T-helper 1 cell treated with Interleukin-12 subunit alpha and Interleukin-12 subunit beta and Interleukin-4 antibody, amounts not matched to agents 30 ng/mL and 1 ng/mL, for 36 hours (primary cell): ENCODE data around the gene SELENOM. TPM values are rescaled to one million over a fixed set of nuclear protein-coding genes. Genes with fewer than 3 reads are reported as not detected.

Source experiments
- intact Hi-C: fragments of 100-400 bp; cut with micrococcal nuclease; formaldehyde crosslinking; loops from one replicate; pipeline ENCODE4 v1.15.1; 2024
- total RNA-seq: library from RNA; stranded (reverse); gene quantifications from 2 replicates; pipeline ENCODE4 v1.2.3, GENCODE V29; 2022

Gene SELENOM
- total RNA-seq, 1 donor from 2014 or later, result 9.6 TPM

GRCh38 chr22:31093086-31093850, 14.1 kb downstream of the SELENOM start:
- intact Hi-C loops, result no loop called here

GRCh38 chr22:31092161-31092560, 15.2 kb downstream of the SELENOM start:
- intact Hi-C loops, result no loop called here

DNA sequence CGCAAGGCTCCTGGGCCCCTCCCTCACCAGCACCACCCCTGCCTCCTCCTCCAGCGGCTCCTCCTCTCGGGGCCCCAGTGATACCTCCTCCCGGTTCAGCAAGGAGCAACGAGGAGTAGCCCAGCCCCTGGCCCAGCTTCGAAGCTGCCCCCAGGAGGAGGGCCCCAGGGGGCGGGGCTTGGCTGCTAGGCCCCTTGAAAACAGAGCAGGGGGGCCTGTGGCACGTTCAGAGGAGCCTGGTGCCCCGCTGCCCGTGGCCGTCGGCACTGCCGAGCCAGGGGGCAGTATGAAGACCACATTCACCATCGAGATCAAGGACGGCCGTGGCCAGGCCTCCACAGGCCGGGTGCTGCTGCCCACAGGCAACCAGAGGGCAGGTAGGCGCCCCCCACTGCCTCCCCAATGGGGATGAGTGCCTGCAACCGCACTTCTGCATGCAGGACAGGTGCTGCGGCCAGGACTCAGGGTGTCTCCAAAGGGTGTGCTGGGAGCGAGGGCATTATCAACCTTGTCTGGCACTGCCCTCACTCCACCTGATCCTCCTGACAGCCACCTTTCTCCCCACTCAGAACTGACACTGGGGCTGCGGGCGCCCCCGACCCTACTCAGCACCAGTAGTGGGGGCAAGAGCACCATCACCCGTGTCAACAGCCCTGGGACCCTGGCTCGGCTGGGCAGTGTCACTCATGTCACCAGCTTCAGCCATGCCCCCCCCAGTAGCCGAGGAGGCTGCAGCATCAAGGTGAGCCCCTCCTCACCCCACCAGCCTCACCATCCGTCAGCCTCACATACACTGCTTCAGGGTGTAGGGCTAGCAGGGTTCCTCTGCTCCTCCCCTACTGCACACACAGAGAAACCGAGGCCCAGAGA, 16.0 kb downstream of the SELENOM start:
- intact Hi-C loops, result no loop called here

DNA sequence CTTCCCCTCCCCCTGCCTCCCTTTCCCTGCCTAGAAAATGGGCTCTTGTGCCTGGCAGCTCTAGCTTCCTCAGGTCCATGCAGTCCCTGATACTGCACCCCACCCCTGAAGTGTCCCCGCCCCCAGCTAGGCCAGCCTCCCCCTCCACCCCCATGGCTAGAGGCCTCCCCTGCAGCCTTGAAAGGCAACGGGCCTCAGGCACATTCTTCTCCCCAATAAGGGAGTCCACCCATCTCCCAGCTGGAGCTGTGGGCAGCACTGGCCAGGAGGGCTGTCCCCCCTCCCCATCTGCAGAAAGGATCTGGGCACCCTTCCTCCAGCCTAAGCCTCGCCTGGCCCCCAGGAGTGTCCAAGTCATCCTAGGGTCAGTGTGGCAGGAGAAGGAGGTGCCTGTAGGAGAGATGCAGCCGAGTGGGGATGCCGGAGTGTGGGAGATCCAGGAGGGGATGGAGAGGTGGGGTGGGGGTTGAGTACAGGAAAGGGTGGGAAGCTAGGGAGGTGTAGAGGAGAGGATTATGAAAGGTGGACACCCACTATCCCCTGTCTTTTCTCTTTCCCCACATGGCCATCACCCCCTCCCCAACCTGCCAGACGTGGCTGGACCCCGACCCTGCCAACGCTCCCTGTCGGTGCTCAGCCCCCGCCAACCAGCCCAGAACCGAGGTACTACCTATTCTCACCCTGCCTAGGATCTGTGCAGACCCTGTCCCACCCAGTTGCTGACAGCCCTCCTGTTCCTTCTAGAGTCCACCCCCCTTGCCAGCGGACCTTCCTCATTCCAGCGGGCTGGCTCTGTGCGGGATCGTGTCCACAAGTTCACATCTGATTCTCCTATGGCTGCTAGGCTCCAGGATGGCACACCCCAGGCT, 16.9 kb downstream of the SELENOM start:
- intact Hi-C loops, result no loop called here

DNA sequence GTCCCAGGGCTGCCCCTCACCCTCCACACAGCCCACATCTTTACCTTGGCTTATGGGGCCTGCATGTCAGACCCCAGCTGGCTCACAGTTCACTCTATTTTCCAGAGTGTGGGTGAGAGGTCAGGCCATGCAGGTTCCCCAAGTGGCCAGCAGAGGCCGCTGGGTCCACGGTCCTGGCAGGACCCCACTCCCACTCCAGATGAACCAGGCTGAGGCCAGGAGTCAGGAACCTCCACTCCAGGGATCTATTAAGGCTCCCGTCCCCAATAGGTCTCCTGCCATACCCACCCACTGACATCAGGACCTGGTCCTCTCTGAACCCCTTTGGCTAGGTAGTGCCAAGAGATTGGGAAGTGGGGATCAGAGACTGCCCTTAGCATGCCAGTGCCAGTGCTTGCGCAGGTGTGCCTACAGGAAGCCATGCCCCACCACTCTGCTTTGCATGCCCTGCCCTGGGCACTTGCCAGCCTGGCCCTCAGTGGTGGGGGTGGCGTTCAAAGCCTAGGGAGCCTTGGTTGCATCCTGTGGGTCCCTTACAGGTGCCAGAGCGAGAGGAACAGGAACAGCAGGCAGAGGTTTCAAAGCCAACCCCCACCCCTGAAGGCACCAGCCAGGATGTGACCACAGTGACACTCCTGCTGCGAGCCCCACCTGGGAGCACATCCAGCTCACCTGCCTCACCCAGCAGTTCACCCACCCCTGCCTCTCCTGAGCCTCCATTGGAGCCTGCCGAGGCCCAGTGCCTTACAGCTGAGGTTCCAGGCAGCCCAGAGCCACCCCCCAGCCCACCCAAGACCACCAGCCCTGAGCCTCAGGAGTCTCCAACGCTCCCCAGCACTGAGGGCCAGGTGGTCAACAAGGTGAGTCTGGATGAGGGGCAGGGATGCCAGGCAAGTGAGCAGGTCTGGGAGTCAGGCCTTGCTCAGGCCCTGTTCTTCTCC, 17.9 kb downstream of the SELENOM start:
- intact Hi-C loops, result loop anchor here (1.0 to 10.0 kb wide), 5 partner anchors 142 to 1535 kb away; partner anchors contain the start of genes SFI1 and THOC5

GRCh38 chr22:31088233-31088986, 19.0 kb downstream of the SELENOM start:
- intact Hi-C loops, result loop anchor here (10.0 kb wide), 3 partner anchors 406 to 1534 kb away; partner anchors contain the start of genes SFI1 and THOC5

DNA sequence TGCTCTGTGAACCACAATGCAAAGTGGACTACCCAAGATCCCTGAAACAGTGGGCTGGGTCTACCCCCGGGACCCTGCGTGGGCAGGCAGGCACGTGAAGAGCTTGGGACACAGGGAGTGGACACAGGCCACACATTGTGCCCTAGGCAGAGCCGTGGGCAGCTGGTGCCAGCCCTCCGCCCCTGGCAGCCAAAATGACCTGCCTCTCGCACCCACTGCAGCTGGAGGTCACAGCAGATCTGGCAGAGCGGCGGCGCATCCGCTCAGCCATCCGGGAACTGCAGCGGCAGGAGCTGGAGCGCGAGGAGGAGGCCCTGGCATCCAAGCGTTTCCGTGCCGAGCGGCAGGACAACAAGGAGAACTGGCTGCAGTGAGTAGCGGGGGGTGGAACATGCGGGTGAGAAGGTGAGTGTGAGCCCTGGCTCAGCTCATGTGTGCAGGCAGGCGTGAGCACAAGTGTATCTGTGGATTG, 19.6 kb downstream of the SELENOM start:
- intact Hi-C loops, result loop anchor here (10.0 kb wide), 3 partner anchors 407 to 1533 kb away; partner anchors contain the start of genes SFI1 and THOC5

- intact Hi-C loops, result loop anchor here (10.0 kb wide), 3 partner anchors 408 to 1532 kb away; partner anchors contain the start of genes SFI1 and THOC5
Measured at GRCh38 chr22:31086703-31087330, 20.6 kb downstream of the SELENOM start.

- intact Hi-C loops, result loop anchor here (2.0 to 10.0 kb wide), 5 partner anchors 63 to 1531 kb away; partner anchors contain the start of genes SFI1 and THOC5
Measured at GRCh38 chr22:31085928-31086327, 21.4 kb downstream of the SELENOM start.

DNA sequence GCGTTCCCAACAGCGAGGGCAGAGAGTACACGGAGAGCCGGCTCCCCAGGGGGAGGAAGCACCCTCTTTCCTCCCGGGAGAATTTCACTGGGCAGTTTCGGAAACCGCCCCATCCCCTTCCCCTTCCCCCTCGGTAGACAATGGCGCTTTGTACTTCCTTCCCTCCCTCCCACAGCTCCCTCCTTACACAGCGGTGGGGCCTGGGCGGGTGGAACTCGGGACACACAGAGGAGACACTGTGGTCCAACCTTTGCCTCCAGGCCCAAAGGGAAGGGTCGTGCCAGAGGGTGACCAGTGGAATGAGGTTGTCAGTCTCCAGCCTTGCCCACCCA, 21.9 kb downstream of the SELENOM start:
- intact Hi-C loops, result loop anchor here (2.0 to 10.0 kb wide), 5 partner anchors 63 to 1531 kb away; partner anchors contain the start of genes SFI1 and THOC5

GRCh38 chr22:31084811-31085492, 22.4 kb downstream of the SELENOM start:
- intact Hi-C loops, result loop anchor here (1.0 to 10.0 kb wide), 16 partner anchors 22 to 1530 kb away; partner anchors contain the start of genes DRG1, LIMK2, PATZ1 and PES1

GRCh38 chr22:31083923-31084810, 23.2 kb downstream of the SELENOM start:
- intact Hi-C loops, result loop anchor here (1.0 to 10.0 kb wide), 16 partner anchors 23 to 1529 kb away; partner anchors contain the start of genes DRG1, LIMK2, PATZ1 and PES1

- intact Hi-C loops, result loop anchor here (5.0 to 10.0 kb wide), 5 partner anchors 79 to 1529 kb away; partner anchors contain the start of genes DRG1, RNF185, SFI1 and THOC5
Measured at GRCh38 chr22:31083377-31083768, 24.0 kb downstream of the SELENOM start.

DNA sequence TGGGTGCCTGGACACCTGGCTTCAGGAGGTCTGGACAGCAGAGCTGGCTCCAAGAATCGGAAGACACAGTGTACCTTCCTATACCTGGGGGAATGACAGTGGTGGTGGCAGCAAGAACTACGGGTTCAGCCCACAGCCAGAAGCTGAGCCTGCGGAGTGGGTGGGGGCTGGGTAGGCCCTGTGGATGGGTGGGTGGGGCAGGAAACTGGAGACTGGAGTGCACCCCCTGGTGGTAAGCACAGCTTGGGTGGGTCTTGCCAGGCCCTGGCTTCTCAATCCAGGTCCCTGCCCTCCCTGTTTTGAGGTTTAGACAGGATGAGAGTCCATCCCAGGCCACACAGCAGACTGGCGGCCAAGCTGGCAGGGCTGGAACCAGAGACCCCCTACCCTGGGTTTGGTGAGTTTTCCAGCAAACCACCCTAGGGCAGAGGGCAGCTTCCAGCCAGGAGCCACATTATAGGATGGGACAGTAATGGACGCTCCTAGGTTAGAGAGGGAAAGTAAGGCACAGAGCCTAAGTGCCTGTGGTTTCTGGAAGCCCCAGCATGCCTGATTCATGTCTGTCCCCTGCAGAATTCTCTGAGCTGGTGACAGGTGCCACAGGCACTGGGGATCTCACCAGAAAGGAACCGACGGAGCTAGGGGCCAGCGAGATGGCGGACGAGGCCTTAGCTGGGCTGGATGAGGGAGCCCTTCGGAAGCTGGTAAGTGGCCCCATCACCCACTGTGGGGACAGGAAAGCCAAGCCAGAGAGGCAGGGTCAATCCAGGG, 24.6 kb downstream of the SELENOM start:
- intact Hi-C loops, result loop anchor here (1.0 to 10.0 kb wide), 6 partner anchors 80 to 1528 kb away; partner anchors contain the start of genes DRG1, RNF185, SFI1 and THOC5

- intact Hi-C loops, result loop anchor here (1.0 to 10.0 kb wide), 8 partner anchors 80 to 1527 kb away; partner anchors contain the start of genes DRG1, DUSP18, RNF185 and SFI1
Measured at GRCh38 chr22:31081963-31082605, 25.3 kb downstream of the SELENOM start.
